Measurements from ENCODE around the gene CCDC38.

CCDC38 gene

DNA sequence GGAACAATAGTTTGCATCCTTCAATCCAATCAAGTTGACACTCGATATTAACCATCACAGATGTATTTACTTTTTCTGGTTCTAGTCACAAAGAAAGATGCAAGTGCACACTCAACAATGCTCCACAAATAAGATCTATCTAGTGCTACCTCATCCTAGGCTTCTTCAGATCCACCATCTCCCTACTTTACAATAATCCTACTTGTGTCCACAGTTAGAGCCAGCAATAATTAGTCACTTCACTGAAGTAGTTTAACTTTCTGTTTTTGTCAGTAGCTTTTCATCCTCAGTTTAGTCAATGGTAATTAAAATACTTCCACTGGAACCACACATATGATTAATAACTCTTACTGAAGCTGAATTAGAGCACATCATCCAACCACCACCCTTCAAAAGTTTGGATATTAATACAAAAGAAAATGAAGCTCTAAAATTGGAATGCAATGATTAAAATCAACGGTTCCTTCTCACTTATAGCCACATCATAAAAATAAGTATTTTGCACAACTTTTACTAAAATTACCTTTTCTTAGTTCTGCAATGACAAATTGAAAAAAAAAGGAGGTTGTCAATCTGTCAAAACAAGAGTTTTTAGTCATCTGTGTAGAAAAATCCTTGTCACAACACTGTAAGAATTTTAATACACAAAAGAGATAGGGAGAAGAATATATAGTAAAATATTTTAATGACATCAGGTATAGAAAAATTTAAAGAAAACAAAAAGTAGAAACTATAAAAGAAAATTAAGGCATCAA is 111.9 kb downstream of the CCDC38 start:
- no peak for DNase-seq

DNA sequence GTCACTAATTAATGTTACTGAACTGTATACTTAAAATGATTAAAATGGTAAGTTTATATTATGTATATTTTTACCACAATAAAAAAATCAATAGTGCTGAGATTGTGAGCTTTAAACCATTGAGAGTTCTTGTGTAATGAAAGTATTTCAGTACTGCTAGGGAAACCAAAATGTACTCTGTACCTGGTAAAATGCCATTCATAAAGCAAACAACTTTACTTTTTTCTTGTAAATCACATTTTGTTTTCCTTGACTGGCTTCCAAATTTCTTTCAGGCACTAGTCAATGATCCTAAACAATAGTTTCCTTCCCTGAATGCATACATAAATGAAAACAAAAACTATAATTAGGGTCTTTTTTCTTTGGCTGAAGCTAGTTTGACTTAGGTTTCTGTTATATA is 113.0 kb downstream of the CCDC38 start:
- no peak for DNase-seq

DNA sequence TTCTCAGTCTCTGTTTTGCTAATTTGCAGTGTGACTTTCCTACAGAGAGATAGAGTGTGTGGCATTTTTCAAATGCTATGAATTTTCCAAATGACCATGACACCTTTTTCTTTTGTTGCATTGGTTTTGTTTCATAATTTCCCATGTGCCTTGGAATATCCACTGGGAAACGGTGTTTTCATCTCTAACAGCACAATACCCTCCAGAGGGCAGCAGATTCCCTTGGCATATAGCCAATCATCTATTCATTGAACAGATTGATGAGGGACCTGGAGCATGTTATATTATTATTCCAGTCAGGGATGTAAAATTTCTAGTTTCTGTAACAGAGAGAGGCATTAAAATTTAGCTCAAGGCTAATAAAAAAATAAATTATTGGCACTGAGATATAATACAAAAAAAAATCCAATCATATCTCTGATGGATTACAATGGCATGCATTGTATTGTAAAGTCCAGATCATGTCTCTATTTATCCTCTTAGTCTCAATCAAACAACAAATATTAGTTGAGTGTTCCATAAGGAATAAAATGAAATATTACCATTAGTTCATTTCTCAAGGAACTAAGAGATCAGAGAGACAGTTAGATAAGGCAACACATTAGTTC is 122.2 kb downstream of the CCDC38 start:
- no peak for DNase-seq
